Upper lobe of left lung (tissue), 6 donors: ENCODE data around the gene PRR5. TPM values are rescaled to one million over a fixed set of nuclear protein-coding genes. Genes with fewer than 3 reads are reported as not detected.

Experiments used
- ATAC-seq, 2 donors: fragments of 200-7000 bp; cut with Tn5 transposase; one replicate each; pipeline ENCODE4 v1.9.1; 2022; ENCODE audit warnings: mild to moderate bottlenecking in 2 of 2, moderate library complexity in 2 of 2; ENCODE audit not compliant: low FRiP score in 2 of 2
- DNase-seq, 2 donors: peaks; one replicate each; pipeline ENCODE4 v3.0.0-alpha.2; 2019 to 2020
- H3K27ac ChIP-seq, 4 donors: fragments of 200-600 bp; sonication (generic); one replicate each; pipeline ENCODE4 v1.5.1; 2016 to 2019
- H3K27me3 ChIP-seq, 4 donors: fragments of 200-600 bp; sonication (generic); one replicate each; pipeline ENCODE4 v1.5.1; 2017 to 2019
- H3K36me3 ChIP-seq, 4 donors: fragments of 200-600 bp; sonication (generic); one replicate each; pipeline ENCODE4 v1.5.1; 2016 to 2019
- H3K4me1 ChIP-seq, 4 donors: fragments of 200-600 bp; sonication (generic); one replicate each; pipeline ENCODE4 v1.5.1; 2018 to 2019
- H3K4me3 ChIP-seq, 4 donors: fragments of 200-600 bp; sonication (generic); one replicate each; pipeline ENCODE4 v1.5.1; 2017 to 2019; ENCODE audit warnings: mild to moderate bottlenecking in 2 of 4, moderate library complexity in 1 of 4
- H3K9me3 ChIP-seq, 4 donors: fragments of 200-600 bp; sonication (generic); one replicate each; pipeline ENCODE4 v1.5.1; 2018 to 2019
- EP300 ChIP-seq, 4 donors: sonication (generic); formaldehyde crosslinking; IDR thresholded peaks; one replicate each; pipeline ENCODE4 v1.5.1; 2017; ENCODE audit warnings: antibody characterized with exemption in 4 of 4, control low read depth in 2 of 4
- POLR2A ChIP-seq, 4 donors: fragments of 450-650 bp; IDR thresholded peaks; one replicate each; pipeline ENCODE4 v1.5.1; 2016 to 2017; ENCODE audit warnings: antibody characterized with exemption in 4 of 4, mild to moderate bottlenecking in 2 of 4
- POLR2AphosphoS5 ChIP-seq, 2 donors: sonication (generic); formaldehyde crosslinking; IDR thresholded peaks; one replicate each; pipeline ENCODE4 v1.5.1; 2017; ENCODE audit warnings: antibody characterized with exemption in 2 of 2
- WGBS, 2 donors: methylation state at CpG; one replicate each; pipeline ENCODE4 v1.1.5; 2017 to 2018; 5-methylcytosine and 5-hydroxymethylcytosine counted together
- total RNA-seq, 6 donors: library from RNA; depleted of rRNA in 4 of 6; stranded (reverse); fragments of >200 nt in 4 of 6; gene quantifications; one replicate each; pipeline versions ENCODE4 v1.1.0 to v1.2.1, GENCODE V29; 2016 to 2021
- TF ChIP-seq, protein P1 (sequence below), 6 experiments: fragments of 450-650 bp in 4 of 6; fragments of 200-600 bp in 2 of 6; sonication (generic) in 2 of 6; IDR thresholded peaks; one replicate each; pipeline ENCODE4 v1.5.1; 2016 to 2019; ENCODE audit warnings: antibody characterized with exemption in 6 of 6
- donor health status: DM: no; HTN: no; CAD: no; lungs with moderate emphysema.
- donor health status: DM: no; HTN: yes; CAD: no; lungs with severe emphysema.

The PRR5 gene
- total RNA-seq, 6 donors from 2014 or later = 13.1 to 68.1 (median 15.8) TPM

DNA sequence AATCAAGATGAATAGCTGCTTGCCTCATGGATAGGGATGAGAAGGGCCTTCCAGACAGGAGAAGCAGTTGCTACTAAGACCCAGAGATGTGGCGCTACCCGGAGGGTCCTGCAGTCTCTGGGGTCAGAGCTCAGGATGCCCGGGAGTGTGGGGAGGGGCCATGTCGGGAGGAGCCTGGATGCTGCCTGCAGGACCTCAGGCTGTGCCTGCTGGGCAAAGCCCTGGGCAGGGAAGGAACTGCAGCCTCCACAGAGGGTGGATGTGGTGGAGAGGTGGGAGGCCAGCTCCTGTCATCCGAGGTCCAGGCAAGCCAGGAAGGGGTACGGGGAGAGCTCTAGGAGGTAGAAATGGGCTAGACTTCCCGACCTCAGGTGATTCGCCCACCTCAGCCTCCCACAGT, 11.0 kb downstream of the PRR5 start:
- Histone ChIP-seq H3K27me3 (no peaks in the 10 kb centered on the region), H3K36me3 (peaks cover 0 to 7% (median 0%) of the 10 kb centered on the region in 4 donors), H3K9me3 (no peaks in the 10 kb centered on the region), H3K4me3 (no peak overlapping the region), H3K27ac (no peak overlapping the region), H3K4me1 (peaks cover 0 to 15% (median 5%) of the 10 kb centered on the region in 4 donors)
- no peak for TF ChIP-seq POLR2AphosphoS5 (IDR thresholded peaks at IDR 0.05)
- TF ChIP-seq EP300 (IDR thresholded peaks at IDR 0.05) = no peak
- TF ChIP-seq, protein P1, sequence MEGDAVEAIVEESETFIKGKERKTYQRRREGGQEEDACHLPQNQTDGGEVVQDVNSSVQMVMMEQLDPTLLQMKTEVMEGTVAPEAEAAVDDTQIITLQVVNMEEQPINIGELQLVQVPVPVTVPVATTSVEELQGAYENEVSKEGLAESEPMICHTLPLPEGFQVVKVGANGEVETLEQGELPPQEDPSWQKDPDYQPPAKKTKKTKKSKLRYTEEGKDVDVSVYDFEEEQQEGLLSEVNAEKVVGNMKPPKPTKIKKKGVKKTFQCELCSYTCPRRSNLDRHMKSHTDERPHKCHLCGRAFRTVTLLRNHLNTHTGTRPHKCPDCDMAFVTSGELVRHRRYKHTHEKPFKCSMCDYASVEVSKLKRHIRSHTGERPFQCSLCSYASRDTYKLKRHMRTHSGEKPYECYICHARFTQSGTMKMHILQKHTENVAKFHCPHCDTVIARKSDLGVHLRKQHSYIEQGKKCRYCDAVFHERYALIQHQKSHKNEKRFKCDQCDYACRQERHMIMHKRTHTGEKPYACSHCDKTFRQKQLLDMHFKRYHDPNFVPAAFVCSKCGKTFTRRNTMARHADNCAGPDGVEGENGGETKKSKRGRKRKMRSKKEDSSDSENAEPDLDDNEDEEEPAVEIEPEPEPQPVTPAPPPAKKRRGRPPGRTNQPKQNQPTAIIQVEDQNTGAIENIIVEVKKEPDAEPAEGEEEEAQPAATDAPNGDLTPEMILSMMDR (IDR thresholded peaks at IDR 0.05) = no peak
- TF ChIP-seq POLR2A (IDR thresholded peaks at IDR 0.05) = no peak
- WGBS, 2 donors = 86 to 99% methylated on average over 8 of the region's 8 CpGs
- ATAC-seq = no peak
- DNase-seq = no peak

GRCh38 chr22:44714703-44715350, 12.8 kb downstream of the PRR5 start:
- H3K27ac ChIP-seq = no peak overlapping the region
- no peaks in the 10 kb centered on the region for H3K27me3 ChIP-seq
- peaks cover 0 to 15% (median 5%) of the 10 kb centered on the region in 4 donors for H3K4me1 ChIP-seq
- ATAC-seq (no peak), DNase-seq (peak in 1 of 2 donors; percentile 70)
- H3K4me3 ChIP-seq = no peak overlapping the region
- H3K36me3 ChIP-seq = peaks cover 0 to 7% (median 0%) of the 10 kb centered on the region in 4 donors
- 48 to 63% methylated on average over 8 to 14 of the region's 18 CpGs for WGBS, 2 donors
- TF ChIP-seq POLR2A (IDR thresholded peaks at IDR 0.05) (no peak), EP300 (IDR thresholded peaks at IDR 0.05) (no peak), POLR2AphosphoS5 (IDR thresholded peaks at IDR 0.05) (no peak)
- TF ChIP-seq, protein P1 (IDR thresholded peaks at IDR 0.05) = no peak
- no peaks in the 10 kb centered on the region for H3K9me3 ChIP-seq

DNA sequence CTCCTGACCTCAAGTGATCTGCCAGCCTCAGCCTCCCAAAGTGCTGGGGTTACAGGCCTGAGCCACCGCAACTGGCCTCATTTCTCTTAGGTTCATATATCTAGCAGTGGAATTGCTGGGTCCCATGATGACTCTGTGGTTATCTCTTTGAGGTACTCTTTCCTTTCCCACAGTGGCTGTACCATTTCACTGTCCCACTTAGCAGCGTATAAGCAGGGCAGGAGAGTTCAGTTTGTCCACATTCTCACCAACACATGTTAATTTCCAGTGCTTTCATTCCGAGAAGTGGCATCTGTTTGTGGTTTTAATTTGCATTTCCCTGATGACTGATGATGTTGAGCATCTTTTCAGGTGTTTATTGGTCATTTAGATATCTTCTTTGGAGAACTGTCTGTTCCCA, 16.4 kb downstream of the PRR5 start:
- no peaks in the 10 kb centered on the region for H3K27me3 ChIP-seq
- no peak for DNase-seq
- H3K27ac ChIP-seq = no peak overlapping the region
- 91% methylated on average over 3 of the region's 3 CpGs for WGBS, 2 donors
- no peak overlapping the region for H3K4me3 ChIP-seq
- peaks cover 0 to 7% (median 0%) of the 10 kb centered on the region in 4 donors for H3K36me3 ChIP-seq
- no peaks in the 10 kb centered on the region for H3K9me3 ChIP-seq
- no peak for ATAC-seq
- TF ChIP-seq POLR2A (IDR thresholded peaks at IDR 0.05) (no peak), EP300 (IDR thresholded peaks at IDR 0.05) (no peak), POLR2AphosphoS5 (IDR thresholded peaks at IDR 0.05) (no peak)
- TF ChIP-seq, protein P1 (IDR thresholded peaks at IDR 0.05) = no peak
- no peaks in the 10 kb centered on the region for H3K4me1 ChIP-seq

- ATAC-seq = no peak
- H3K36me3 ChIP-seq = peaks cover 0 to 7% (median 0%) of the 10 kb centered on the region in 4 donors
- H3K27ac ChIP-seq = no peak overlapping the region
- 63 to 85% methylated on average over 7 to 13 of the region's 13 CpGs for WGBS, 2 donors
- H3K4me3 ChIP-seq = no peak overlapping the region
- no peak for DNase-seq
- no peaks in the 10 kb centered on the region for H3K27me3 ChIP-seq
- no peaks in the 10 kb centered on the region for H3K4me1 ChIP-seq
- TF ChIP-seq POLR2AphosphoS5 (IDR thresholded peaks at IDR 0.05) (no peak), EP300 (IDR thresholded peaks at IDR 0.05) (no peak), POLR2A (IDR thresholded peaks at IDR 0.05) (no peak)
- TF ChIP-seq, protein P1 (IDR thresholded peaks at IDR 0.05) = no peak
- no peaks in the 10 kb centered on the region for H3K9me3 ChIP-seq
Observed at GRCh38 chr22:44719586-44720368, 17.8 kb downstream of the PRR5 start.
